HG03039 (cell line): ENCODE data around the gene EVI2A.

Experiments
- ATAC-seq: cut with Tn5 transposase; IDR thresholded peaks from one replicate; pipeline ENCODE4 v1.9.1; 2021; ENCODE audit warnings: mild to moderate bottlenecking, moderate library complexity; ENCODE audit not compliant: unreplicated experiment

The EVI2A gene

GRCh38 chr17:31279401-31279800 is 42.0 kb downstream of the EVI2A start:
- no peak for ATAC-seq

DNA sequence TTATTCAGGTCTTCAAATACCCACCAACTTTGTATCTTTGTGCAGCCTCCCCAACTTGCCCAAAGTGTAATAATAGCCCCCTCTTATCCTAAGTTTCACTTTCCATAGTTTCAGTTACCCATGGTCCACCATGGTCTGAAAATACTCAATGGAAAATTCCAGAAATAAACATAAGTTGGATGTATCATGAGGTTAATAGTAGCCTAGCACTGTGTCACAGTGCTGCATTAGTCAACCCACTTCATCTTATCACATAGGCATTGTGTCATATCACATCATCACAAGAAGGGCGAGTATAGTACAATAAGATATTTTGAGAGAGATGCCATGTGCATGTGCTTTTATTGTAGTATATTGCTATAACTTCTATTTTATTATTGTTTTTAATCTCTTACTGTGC is 46.3 kb downstream of the EVI2A start:
- no peak for ATAC-seq

- ATAC-seq = no peak
These were observed 47.2 kb downstream of the EVI2A start for GRCh38 chr17:31274252-31274651.

GRCh38 chr17:31273516-31273915 is 47.9 kb downstream of the EVI2A start:
- no peak for ATAC-seq

- ATAC-seq = no peak
These were observed 48.6 kb downstream of the EVI2A start for GRCh38 chr17:31272803-31273202.

- no peak for ATAC-seq
These were observed 49.2 kb downstream of the EVI2A start for GRCh38 chr17:31272236-31272635.

- ATAC-seq = no peak
These were observed 51.8 kb downstream of the EVI2A start for GRCh38 chr17:31269578-31269983.

DNA sequence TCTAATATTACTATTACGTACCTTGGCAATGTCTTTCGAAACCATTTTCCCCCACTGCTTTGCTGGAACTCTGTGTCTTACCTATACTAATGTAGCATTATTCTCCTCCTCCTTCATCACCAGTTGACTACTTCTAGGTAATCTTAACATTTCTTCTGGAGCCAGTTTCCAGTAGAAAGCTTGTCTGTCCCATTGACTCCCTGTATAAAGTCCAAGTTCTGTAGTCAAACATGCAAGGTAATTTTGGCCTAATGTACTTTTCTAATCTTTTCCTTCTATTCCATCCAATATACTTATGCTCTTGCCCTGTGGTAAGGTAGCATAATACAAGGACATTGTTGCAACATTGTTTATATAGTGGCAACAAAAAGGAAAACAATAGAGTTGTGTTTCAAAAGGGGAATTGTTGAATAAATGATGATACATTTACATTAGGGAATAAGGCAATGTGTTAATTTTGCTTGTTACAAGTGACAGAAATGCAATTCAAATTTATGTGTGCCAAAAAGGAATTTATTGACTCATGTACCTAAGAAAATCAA is 52.3 kb downstream of the EVI2A start:
- ATAC-seq = no peak
